Measurements from ENCODE around the gene CAP2. TPM values are rescaled to one million over a fixed set of nuclear protein-coding genes. Genes with fewer than 3 reads are reported as not detected.

Gene CAP2
- total RNA-seq, 3 donors from 2014 or later: 2.2 to 56.1 (median 3.4) TPM

- H3K4me1 ChIP-seq (ENCODE audit: low read depth): no peaks in the 10 kb centered on the region
- H3K9me3 ChIP-seq: no peaks in the 10 kb centered on the region
- intact Hi-C loops (cut with DNase I, micrococcal nuclease): no loop called here
- DNase-seq (no peak), ATAC-seq (peak; percentile 20)
- TF ChIP-seq CTCF (IDR thresholded peaks at IDR 0.05): no peak
- no peak overlapping the region for H3K4me3 ChIP-seq
- H3K36me3 ChIP-seq (ENCODE audit: low read depth): no peaks in the 10 kb centered on the region
Observed at GRCh38 chr6:17511580-17511979, 118.2 kb downstream of the CAP2 start.

GRCh38 chr6:17519120-17519519, 125.7 kb downstream of the CAP2 start:
- no peaks in the 10 kb centered on the region for H3K9me3 ChIP-seq
- no peak overlapping the region for H3K4me3 ChIP-seq
- DNase-seq: no peak
- H3K4me1 ChIP-seq (ENCODE audit: low read depth): no peaks in the 10 kb centered on the region
- intact Hi-C loops (cut with DNase I, micrococcal nuclease): no loop called here
- no peak for TF ChIP-seq CTCF (IDR thresholded peaks at IDR 0.05)
- ATAC-seq: no peak
- H3K36me3 ChIP-seq (ENCODE audit: low read depth): no peaks in the 10 kb centered on the region

- H3K36me3 ChIP-seq (ENCODE audit: low read depth): no peaks in the 10 kb centered on the region
- intact Hi-C loops (cut with DNase I, micrococcal nuclease): no loop called here
- no peaks in the 10 kb centered on the region for H3K4me1 ChIP-seq (ENCODE audit: low read depth)
- DNase-seq (no peak), ATAC-seq (peak; percentile 49)
- no peak for TF ChIP-seq CTCF (IDR thresholded peaks at IDR 0.05)
- H3K4me3 ChIP-seq: no peak overlapping the region
- H3K9me3 ChIP-seq: no peaks in the 10 kb centered on the region
Observed at GRCh38 chr6:17525637-17526036, 132.2 kb downstream of the CAP2 start.

- no peak overlapping the region for H3K4me3 ChIP-seq
- H3K9me3 ChIP-seq: no peaks in the 10 kb centered on the region
- H3K36me3 ChIP-seq (ENCODE audit: low read depth): no peaks in the 10 kb centered on the region
- no peak for DNase-seq
- TF ChIP-seq CTCF (IDR thresholded peaks at IDR 0.05): no peak
- no peak for ATAC-seq
- intact Hi-C loops (cut with DNase I, micrococcal nuclease): no loop called here
- H3K4me1 ChIP-seq (ENCODE audit: low read depth): no peaks in the 10 kb centered on the region
Observed at GRCh38 chr6:17527076-17527475, 133.7 kb downstream of the CAP2 start.

- no peak for DNase-seq
- Histone ChIP-seq H3K4me3 (no peak overlapping the region), H3K4me1 (ENCODE audit: low read depth) (no peaks in the 10 kb centered on the region), H3K36me3 (ENCODE audit: low read depth) (no peaks in the 10 kb centered on the region), H3K9me3 (no peaks in the 10 kb centered on the region)
- intact Hi-C loops (cut with DNase I, micrococcal nuclease): no loop called here
- ATAC-seq: no peak
- TF ChIP-seq CTCF (IDR thresholded peaks at IDR 0.05): no peak
Observed at GRCh38 chr6:17530321-17530835, 137.0 kb downstream of the CAP2 start.

- no peaks in the 10 kb centered on the region for H3K36me3 ChIP-seq (ENCODE audit: low read depth)
- TF ChIP-seq CTCF (IDR thresholded peaks at IDR 0.05): no peak
- ATAC-seq: no peak
- DNase-seq: no peak
- H3K9me3 ChIP-seq: no peaks in the 10 kb centered on the region
- no peak overlapping the region for H3K4me3 ChIP-seq
- H3K4me1 ChIP-seq (ENCODE audit: low read depth): no peaks in the 10 kb centered on the region
- intact Hi-C loops (cut with DNase I, micrococcal nuclease): no loop called here
Observed at GRCh38 chr6:17536586-17536985, 143.2 kb downstream of the CAP2 start.
